ENCODE measurements around the gene VOPP1.

Gene VOPP1

GRCh38 chr7:55504967-55505658, 67.2 kb downstream of the VOPP1 start:
- no peak for DNase-seq

- DNase-seq = no peak
These were observed 68.0 kb downstream of the VOPP1 start for GRCh38 chr7:55504093-55504859.

- no peak for DNase-seq
These were observed 69.4 kb downstream of the VOPP1 start for GRCh38 chr7:55502858-55503440.

GRCh38 chr7:55502124-55502857, 70.0 kb downstream of the VOPP1 start:
- no peak for DNase-seq

- DNase-seq = no peak
These were observed 70.7 kb downstream of the VOPP1 start for GRCh38 chr7:55501611-55502010.

- DNase-seq = no peak
These were observed 72.1 kb downstream of the VOPP1 start for GRCh38 chr7:55500117-55500756.

GRCh38 chr7:55499591-55499990, 72.7 kb downstream of the VOPP1 start:
- no peak for DNase-seq

GRCh38 chr7:55498770-55499169, 73.5 kb downstream of the VOPP1 start:
- no peak for DNase-seq

- DNase-seq = no peak
These were observed 74.2 kb downstream of the VOPP1 start for GRCh38 chr7:55498142-55498541.

GRCh38 chr7:55497521-55497920, 74.8 kb downstream of the VOPP1 start:
- no peak for DNase-seq

- DNase-seq = no peak
These were observed 75.4 kb downstream of the VOPP1 start for GRCh38 chr7:55496906-55497305.

GRCh38 chr7:55494951-55495350, 77.4 kb downstream of the VOPP1 start:
- DNase-seq = no peak

GRCh38 chr7:55493408-55493807, 78.9 kb downstream of the VOPP1 start:
- DNase-seq = no peak

- DNase-seq = no peak
These were observed 81.0 kb downstream of the VOPP1 start for GRCh38 chr7:55491346-55491745.

- DNase-seq = no peak
These were observed 82.2 kb downstream of the VOPP1 start for GRCh38 chr7:55490099-55490498.

GRCh38 chr7:55489552-55489951, 82.8 kb downstream of the VOPP1 start:
- no peak for DNase-seq

GRCh38 chr7:55488804-55489340, 83.4 kb downstream of the VOPP1 start:
- no peak for DNase-seq

GRCh38 chr7:55488216-55488615, 84.1 kb downstream of the VOPP1 start:
- DNase-seq = no peak

- DNase-seq = no peak
These were observed 85.3 kb downstream of the VOPP1 start for GRCh38 chr7:55486991-55487390.

- no peak for DNase-seq
These were observed 86.1 kb downstream of the VOPP1 start for GRCh38 chr7:55486192-55486590.

GRCh38 chr7:55485501-55486191, 86.7 kb downstream of the VOPP1 start:
- DNase-seq = no peak

- no peak for DNase-seq
These were observed 87.5 kb downstream of the VOPP1 start for GRCh38 chr7:55484834-55485233.
